ENCODE measurements around the gene IFI27.

IFI27 gene

DNA sequence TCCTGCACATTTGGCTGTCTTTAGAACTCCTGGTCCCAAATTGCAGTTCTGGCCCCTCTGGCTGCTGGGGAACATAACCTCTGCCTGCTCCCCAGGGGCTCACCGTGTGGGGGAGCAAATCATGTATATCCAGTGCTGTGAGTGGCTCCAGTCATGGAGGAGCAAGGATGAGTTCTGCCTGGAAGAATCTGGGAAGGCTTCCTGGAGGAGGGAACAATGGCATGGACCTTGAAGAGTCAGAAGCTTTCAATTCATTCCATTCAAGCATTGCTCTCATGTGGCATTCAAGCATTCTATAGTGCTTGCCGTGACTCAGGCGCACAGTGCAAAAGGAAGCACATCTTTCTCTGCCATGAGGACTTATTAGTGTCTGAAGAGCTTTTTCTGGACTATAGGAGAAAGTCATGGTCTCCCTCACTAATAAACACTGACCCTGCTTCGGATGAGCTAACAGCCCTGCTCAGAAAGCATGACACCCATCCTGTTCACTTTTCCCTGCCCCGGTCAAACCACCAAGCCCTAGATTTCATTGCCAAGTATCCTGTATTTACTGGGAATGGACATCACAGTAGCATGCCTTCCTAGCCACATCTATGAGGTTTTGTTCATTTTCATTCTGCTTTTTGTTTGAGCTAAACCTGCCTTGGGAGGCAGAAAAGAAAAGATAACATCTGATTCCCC is 3.5 kb downstream of the IFI27 start:
- peak overlapping the region; percentile 52 to 70 for H3K27ac ChIP-seq (ENCODE audit: low read depth in 2 of 2, low read length in 2 of 2)

DNA sequence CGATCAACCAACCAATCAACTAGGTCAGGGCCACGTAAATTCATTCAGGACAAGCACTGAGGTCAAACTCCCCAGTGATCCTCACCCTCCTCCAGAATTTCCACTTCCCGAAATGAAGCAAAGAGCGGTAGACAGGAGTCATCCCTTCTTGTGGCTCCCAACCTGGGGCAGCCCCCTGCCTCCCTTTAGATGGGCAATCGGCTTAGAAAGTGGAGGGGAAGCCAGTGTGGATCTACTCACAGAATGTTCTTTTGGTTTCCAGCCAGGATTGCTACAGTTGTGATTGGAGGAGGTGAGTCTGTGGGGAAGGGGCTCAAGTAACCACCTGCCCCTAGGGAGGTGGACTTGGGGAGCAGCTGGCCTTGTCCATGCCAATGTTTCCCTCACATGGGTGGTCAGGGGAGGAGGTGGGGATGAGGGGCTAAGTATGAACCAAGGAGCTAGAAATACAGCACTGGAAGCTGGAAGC is 4.1 kb downstream of the IFI27 start:
- peak overlapping the region; percentile 32 to 52 for H3K27ac ChIP-seq (ENCODE audit: low read depth in 2 of 2, low read length in 2 of 2)
- peaks cover 23 to 40% of the 10 kb centered on the region in 2 donors for H3K4me1 ChIP-seq (ENCODE audit: control insufficient read depth in 2 of 2, insufficient read depth in 2 of 2, low read length in 2 of 2)
- H3K27me3 ChIP-seq (ENCODE audit: control insufficient read depth in 2 of 2, insufficient read depth in 2 of 2, low read length in 2 of 2), result no peaks in the 10 kb centered on the region
- no peaks in the 10 kb centered on the region for H3K36me3 ChIP-seq (ENCODE audit: control insufficient read depth in 2 of 2, insufficient read depth in 2 of 2, low read length in 2 of 2)
- peak overlapping the region in 1 of 2 donors; percentile 8 for H3K9ac ChIP-seq (ENCODE audit: low read depth in 1 of 2, low read length in 2 of 2)
- H3K9me3 ChIP-seq (ENCODE audit: control insufficient read depth in 2 of 2, low read length in 2 of 2), result peaks cover 2 to 5% of the 10 kb centered on the region in 2 donors
- H3K4me3 ChIP-seq (ENCODE audit: low read length in 2 of 2), result no peak overlapping the region

More for the DNA sequence above, 3.5 kb downstream of the IFI27 start:
- no peaks in the 10 kb centered on the region for H3K27me3 ChIP-seq (ENCODE audit: control insufficient read depth in 2 of 2, insufficient read depth in 2 of 2, low read length in 2 of 2)
- peak overlapping the region in 1 of 2 donors; percentile 3 for H3K4me3 ChIP-seq (ENCODE audit: low read length in 2 of 2)
- H3K36me3 ChIP-seq (ENCODE audit: control insufficient read depth in 2 of 2, insufficient read depth in 2 of 2, low read length in 2 of 2), result no peaks in the 10 kb centered on the region
- no peaks in the 10 kb centered on the region for H3K9me3 ChIP-seq (ENCODE audit: control insufficient read depth in 2 of 2, low read length in 2 of 2)
- peak overlapping the region in 1 of 2 donors; percentile 31 for H3K9ac ChIP-seq (ENCODE audit: low read depth in 1 of 2, low read length in 2 of 2)
- H3K4me1 ChIP-seq (ENCODE audit: control insufficient read depth in 2 of 2, insufficient read depth in 2 of 2, low read length in 2 of 2), result peaks cover 23 to 42% of the 10 kb centered on the region in 2 donors

DNA sequence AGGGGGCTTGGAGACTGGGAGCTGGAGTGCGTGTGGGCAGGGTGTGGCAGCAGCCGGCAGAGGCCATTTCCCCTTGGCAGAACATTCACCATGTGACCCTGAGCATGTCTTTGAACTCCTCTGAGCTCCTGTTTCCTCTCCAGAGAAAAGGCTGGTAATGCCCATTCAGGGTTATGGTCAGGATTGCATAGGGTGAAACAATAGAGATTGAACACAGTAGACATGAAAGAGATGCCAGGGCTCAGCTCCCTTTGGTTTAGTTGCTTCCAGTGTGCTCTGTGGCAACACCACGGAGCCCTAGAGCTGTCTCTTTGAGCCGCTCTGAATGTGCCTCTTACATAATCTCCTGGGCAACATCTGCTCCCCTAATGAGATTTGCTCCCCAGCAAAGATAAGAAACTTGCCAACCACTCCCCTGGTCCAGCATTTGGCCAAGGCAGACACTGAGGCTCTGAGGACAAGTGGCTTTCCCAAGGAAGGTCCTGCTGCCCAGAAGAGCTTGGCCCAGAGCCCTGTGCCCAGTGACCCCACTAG is 4.6 kb downstream of the IFI27 start:
- H3K27ac ChIP-seq (ENCODE audit: low read depth in 2 of 2, low read length in 2 of 2), result peak overlapping the region; percentile 32 to 38
- peaks cover 23 to 35% of the 10 kb centered on the region in 2 donors for H3K4me1 ChIP-seq (ENCODE audit: control insufficient read depth in 2 of 2, insufficient read depth in 2 of 2, low read length in 2 of 2)
- H3K4me3 ChIP-seq (ENCODE audit: low read length in 2 of 2), result no peak overlapping the region
- H3K27me3 ChIP-seq (ENCODE audit: control insufficient read depth in 2 of 2, insufficient read depth in 2 of 2, low read length in 2 of 2), result no peaks in the 10 kb centered on the region
- H3K9ac ChIP-seq (ENCODE audit: low read depth in 1 of 2, low read length in 2 of 2), result peak overlapping the region in 1 of 2 donors; percentile 8
- H3K9me3 ChIP-seq (ENCODE audit: control insufficient read depth in 2 of 2, low read length in 2 of 2), result peaks cover 2 to 5% of the 10 kb centered on the region in 2 donors
- no peaks in the 10 kb centered on the region for H3K36me3 ChIP-seq (ENCODE audit: control insufficient read depth in 2 of 2, insufficient read depth in 2 of 2, low read length in 2 of 2)

DNA sequence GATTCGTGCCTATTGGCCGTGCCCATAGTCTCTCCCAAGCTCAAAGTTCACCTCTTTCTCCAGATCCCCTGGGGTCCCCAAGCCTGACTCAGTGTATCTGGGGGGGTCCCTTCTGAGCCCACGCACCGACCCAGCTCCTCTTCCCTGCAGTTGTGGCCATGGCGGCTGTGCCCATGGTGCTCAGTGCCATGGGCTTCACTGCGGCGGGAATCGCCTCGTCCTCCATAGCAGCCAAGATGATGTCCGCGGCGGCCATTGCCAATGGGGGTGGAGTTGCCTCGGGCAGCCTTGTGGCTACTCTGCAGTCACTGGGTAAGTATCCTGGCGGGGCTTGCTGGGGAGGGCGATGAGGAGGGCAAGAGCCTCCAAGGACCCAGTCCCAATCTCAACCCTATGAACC is 5.1 kb downstream of the IFI27 start:
- no peaks in the 10 kb centered on the region for H3K36me3 ChIP-seq (ENCODE audit: control insufficient read depth in 2 of 2, insufficient read depth in 2 of 2, low read length in 2 of 2)
- H3K9ac ChIP-seq (ENCODE audit: low read depth in 1 of 2, low read length in 2 of 2), result no peak overlapping the region
- H3K27ac ChIP-seq (ENCODE audit: low read depth in 2 of 2, low read length in 2 of 2), result peak overlapping the region in 1 of 2 donors; percentile 38
- H3K4me3 ChIP-seq (ENCODE audit: low read length in 2 of 2), result no peak overlapping the region
- no peaks in the 10 kb centered on the region for H3K27me3 ChIP-seq (ENCODE audit: control insufficient read depth in 2 of 2, insufficient read depth in 2 of 2, low read length in 2 of 2)
- peaks cover 23 to 34% of the 10 kb centered on the region in 2 donors for H3K4me1 ChIP-seq (ENCODE audit: control insufficient read depth in 2 of 2, insufficient read depth in 2 of 2, low read length in 2 of 2)
- peaks cover 4 to 5% of the 10 kb centered on the region in 2 donors for H3K9me3 ChIP-seq (ENCODE audit: control insufficient read depth in 2 of 2, low read length in 2 of 2)

DNA sequence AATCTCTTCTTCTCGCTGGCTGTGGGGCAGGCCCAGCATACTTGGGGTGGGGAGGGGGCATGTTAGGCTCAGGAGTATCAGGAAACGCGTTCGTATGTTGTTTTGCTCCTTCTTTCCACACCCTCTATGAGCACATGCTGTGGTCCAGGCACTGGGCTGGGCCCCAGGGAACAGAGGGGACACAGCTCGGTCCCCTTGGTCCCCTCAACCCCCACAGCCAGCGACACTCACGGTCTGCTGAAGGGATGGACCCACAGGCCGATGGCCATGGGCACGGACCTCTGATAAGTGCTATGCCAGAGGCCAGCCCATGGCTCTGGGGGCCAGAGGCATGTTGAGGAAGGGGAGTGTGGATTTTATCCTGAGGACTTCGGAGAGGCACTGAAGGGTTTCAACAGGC is 6.2 kb downstream of the IFI27 start:
- H3K9me3 ChIP-seq (ENCODE audit: control insufficient read depth in 2 of 2, low read length in 2 of 2), result peaks cover 4 to 5% of the 10 kb centered on the region in 2 donors
- no peak overlapping the region for H3K27ac ChIP-seq (ENCODE audit: low read depth in 2 of 2, low read length in 2 of 2)
- H3K4me1 ChIP-seq (ENCODE audit: control insufficient read depth in 2 of 2, insufficient read depth in 2 of 2, low read length in 2 of 2), result peaks cover 23 to 34% of the 10 kb centered on the region in 2 donors
- no peak overlapping the region for H3K9ac ChIP-seq (ENCODE audit: low read depth in 1 of 2, low read length in 2 of 2)
- H3K4me3 ChIP-seq (ENCODE audit: low read length in 2 of 2), result no peak overlapping the region
- no peaks in the 10 kb centered on the region for H3K27me3 ChIP-seq (ENCODE audit: control insufficient read depth in 2 of 2, insufficient read depth in 2 of 2, low read length in 2 of 2)
- H3K36me3 ChIP-seq (ENCODE audit: control insufficient read depth in 2 of 2, insufficient read depth in 2 of 2, low read length in 2 of 2), result no peaks in the 10 kb centered on the region

DNA sequence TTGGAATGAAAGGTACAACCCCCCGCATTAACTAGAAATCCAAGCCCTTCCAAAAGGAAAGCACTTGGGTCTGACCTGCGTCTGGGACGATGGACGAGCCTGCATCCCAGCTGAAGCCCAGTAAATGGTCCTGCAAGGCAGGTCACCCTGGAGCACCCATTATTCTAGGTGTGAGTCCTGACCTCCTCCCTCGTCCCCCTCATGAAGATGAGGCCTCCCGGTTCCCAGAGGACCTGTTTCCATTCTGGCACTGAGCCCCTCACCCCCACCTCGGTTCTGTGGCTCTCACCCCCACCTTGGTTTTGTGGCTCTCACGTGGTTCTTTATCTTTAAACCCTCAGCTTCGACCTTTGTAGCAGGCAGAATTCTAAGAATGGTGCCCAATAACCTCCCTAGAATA is 7.3 kb downstream of the IFI27 start:
- peaks cover 4 to 5% of the 10 kb centered on the region in 2 donors for H3K9me3 ChIP-seq (ENCODE audit: control insufficient read depth in 2 of 2, low read length in 2 of 2)
- H3K4me1 ChIP-seq (ENCODE audit: control insufficient read depth in 2 of 2, insufficient read depth in 2 of 2, low read length in 2 of 2), result peaks cover 18 to 26% of the 10 kb centered on the region in 2 donors
- no peaks in the 10 kb centered on the region for H3K36me3 ChIP-seq (ENCODE audit: control insufficient read depth in 2 of 2, insufficient read depth in 2 of 2, low read length in 2 of 2)
- no peak overlapping the region for H3K9ac ChIP-seq (ENCODE audit: low read depth in 1 of 2, low read length in 2 of 2)
- no peak overlapping the region for H3K4me3 ChIP-seq (ENCODE audit: low read length in 2 of 2)
- no peak overlapping the region for H3K27ac ChIP-seq (ENCODE audit: low read depth in 2 of 2, low read length in 2 of 2)
- no peaks in the 10 kb centered on the region for H3K27me3 ChIP-seq (ENCODE audit: control insufficient read depth in 2 of 2, insufficient read depth in 2 of 2, low read length in 2 of 2)

DNA sequence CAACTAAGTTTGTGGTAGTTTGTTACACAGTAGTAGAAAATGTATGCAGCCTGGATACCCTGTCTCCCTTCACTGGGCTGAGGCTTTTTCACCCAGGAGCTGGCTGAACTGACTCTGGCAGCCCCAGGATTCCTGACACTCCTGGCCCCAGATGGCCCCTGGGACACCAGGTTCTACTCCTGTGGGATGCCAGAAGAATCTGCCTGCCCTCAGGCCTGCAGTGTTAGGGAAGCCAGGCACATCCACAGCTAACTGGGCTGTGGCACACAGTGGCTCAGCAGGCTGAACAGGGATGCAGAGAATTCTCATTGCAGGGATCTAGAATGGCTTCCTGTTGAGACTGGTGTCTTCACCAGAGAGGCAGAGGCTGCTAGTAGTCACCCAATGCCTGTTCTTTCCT is 8.5 kb downstream of the IFI27 start:
- no peaks in the 10 kb centered on the region for H3K27me3 ChIP-seq (ENCODE audit: control insufficient read depth in 2 of 2, insufficient read depth in 2 of 2, low read length in 2 of 2)
- H3K9me3 ChIP-seq (ENCODE audit: control insufficient read depth in 2 of 2, low read length in 2 of 2), result peaks cover 4 to 5% of the 10 kb centered on the region in 2 donors
- H3K27ac ChIP-seq (ENCODE audit: low read depth in 2 of 2, low read length in 2 of 2), result no peak overlapping the region
- no peak overlapping the region for H3K9ac ChIP-seq (ENCODE audit: low read depth in 1 of 2, low read length in 2 of 2)
- H3K36me3 ChIP-seq (ENCODE audit: control insufficient read depth in 2 of 2, insufficient read depth in 2 of 2, low read length in 2 of 2), result no peaks in the 10 kb centered on the region
- peaks cover 13 to 14% of the 10 kb centered on the region in 2 donors for H3K4me1 ChIP-seq (ENCODE audit: control insufficient read depth in 2 of 2, insufficient read depth in 2 of 2, low read length in 2 of 2)
- H3K4me3 ChIP-seq (ENCODE audit: low read length in 2 of 2), result no peak overlapping the region

DNA sequence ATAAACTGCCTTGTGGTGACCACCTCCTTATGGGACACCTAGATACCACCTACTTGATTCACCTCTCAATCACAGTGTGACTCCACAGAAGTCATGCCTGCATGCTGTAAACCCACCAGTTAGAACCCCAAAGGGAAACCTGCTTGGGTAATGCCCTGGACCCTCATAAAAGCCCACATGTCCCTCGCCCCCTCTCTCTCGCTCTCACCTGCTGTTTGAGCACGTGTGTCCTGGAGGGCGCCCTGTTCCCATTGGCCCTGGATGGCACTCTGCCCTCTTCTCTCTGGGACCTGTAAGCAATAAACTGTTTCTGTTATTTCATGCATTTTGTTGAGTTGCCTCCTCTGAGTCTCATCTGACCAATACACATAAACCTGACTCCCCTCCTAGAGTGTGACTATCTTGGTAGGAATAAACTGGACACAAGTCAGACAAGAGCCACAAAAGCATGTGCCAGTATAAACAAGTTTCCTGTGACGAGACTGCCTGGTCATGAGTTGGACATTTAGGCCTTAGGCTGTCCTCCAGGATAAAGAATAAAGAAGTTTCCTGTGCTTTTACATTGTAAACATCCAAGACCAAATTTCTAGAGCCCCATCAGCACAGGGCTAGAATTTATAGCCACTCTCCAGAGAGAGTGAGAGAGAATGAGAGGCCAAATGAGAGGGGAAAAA is 10.3 kb downstream of the IFI27 start:
- Histone ChIP-seq H3K9me3 (ENCODE audit: control insufficient read depth in 2 of 2, low read length in 2 of 2) (peaks cover 4 to 5% of the 10 kb centered on the region in 2 donors), H3K36me3 (ENCODE audit: control insufficient read depth in 2 of 2, insufficient read depth in 2 of 2, low read length in 2 of 2) (no peaks in the 10 kb centered on the region), H3K9ac (ENCODE audit: low read depth in 1 of 2, low read length in 2 of 2) (no peak overlapping the region), H3K27me3 (ENCODE audit: control insufficient read depth in 2 of 2, insufficient read depth in 2 of 2, low read length in 2 of 2) (no peaks in the 10 kb centered on the region), H3K4me3 (ENCODE audit: low read length in 2 of 2) (no peak overlapping the region), H3K27ac (ENCODE audit: low read depth in 2 of 2, low read length in 2 of 2) (no peak overlapping the region), H3K4me1 (ENCODE audit: control insufficient read depth in 2 of 2, insufficient read depth in 2 of 2, low read length in 2 of 2) (no peaks in the 10 kb centered on the region)

DNA sequence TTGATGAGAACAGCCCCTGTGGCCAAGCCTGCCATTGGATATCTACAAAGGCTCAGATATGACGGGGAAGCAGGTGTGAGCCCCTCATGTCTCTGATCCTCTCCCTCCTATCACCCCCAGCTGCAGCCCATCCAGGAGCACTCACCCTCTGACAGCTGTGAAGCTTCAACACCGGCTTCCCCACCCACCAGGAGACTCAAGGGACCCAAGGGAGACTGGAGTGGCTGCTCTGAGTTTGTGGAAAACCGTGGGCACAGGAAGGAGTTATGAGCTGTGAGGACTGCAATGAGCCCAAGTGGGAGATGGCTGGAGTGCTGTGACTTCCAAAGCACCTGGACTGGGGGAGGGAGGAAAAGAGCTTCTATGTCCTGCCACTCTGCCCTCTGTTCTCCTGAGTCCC is 10.9 kb downstream of the IFI27 start:
- Histone ChIP-seq H3K4me3 (ENCODE audit: low read length in 2 of 2) (no peak overlapping the region), H3K9me3 (ENCODE audit: control insufficient read depth in 2 of 2, low read length in 2 of 2) (peaks cover 4 to 5% of the 10 kb centered on the region in 2 donors), H3K27ac (ENCODE audit: low read depth in 2 of 2, low read length in 2 of 2) (no peak overlapping the region), H3K9ac (ENCODE audit: low read depth in 1 of 2, low read length in 2 of 2) (no peak overlapping the region), H3K4me1 (ENCODE audit: control insufficient read depth in 2 of 2, insufficient read depth in 2 of 2, low read length in 2 of 2) (no peaks in the 10 kb centered on the region), H3K36me3 (ENCODE audit: control insufficient read depth in 2 of 2, insufficient read depth in 2 of 2, low read length in 2 of 2) (no peaks in the 10 kb centered on the region), H3K27me3 (ENCODE audit: control insufficient read depth in 2 of 2, insufficient read depth in 2 of 2, low read length in 2 of 2) (no peaks in the 10 kb centered on the region)

DNA sequence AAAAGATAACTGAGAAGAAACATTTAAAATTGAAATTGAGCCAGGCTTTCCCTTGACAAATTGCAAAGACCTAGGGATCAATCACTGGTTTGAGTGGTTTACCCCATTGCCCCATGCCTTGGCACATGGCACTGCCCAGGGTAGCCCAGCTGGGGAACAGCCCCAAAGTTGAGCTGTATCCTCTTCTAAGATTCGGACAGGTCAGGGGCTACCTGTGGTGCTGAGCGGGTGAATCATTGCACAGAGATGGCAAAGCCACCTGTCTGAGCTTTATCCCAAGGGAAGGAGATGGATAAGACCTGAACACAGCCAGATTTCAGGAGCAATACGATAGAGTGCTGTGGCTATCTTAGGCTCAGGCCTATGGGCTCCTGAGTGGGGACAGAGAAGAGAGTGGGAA is 11.9 kb downstream of the IFI27 start:
- Histone ChIP-seq H3K4me3 (ENCODE audit: low read length in 2 of 2) (no peak overlapping the region), H3K27me3 (ENCODE audit: control insufficient read depth in 2 of 2, insufficient read depth in 2 of 2, low read length in 2 of 2) (no peaks in the 10 kb centered on the region), H3K27ac (ENCODE audit: low read depth in 2 of 2, low read length in 2 of 2) (no peak overlapping the region), H3K4me1 (ENCODE audit: control insufficient read depth in 2 of 2, insufficient read depth in 2 of 2, low read length in 2 of 2) (no peaks in the 10 kb centered on the region), H3K36me3 (ENCODE audit: control insufficient read depth in 2 of 2, insufficient read depth in 2 of 2, low read length in 2 of 2) (peaks cover 0 to 3% of the 10 kb centered on the region in 2 donors), H3K9me3 (ENCODE audit: control insufficient read depth in 2 of 2, low read length in 2 of 2) (peaks cover 4 to 5% of the 10 kb centered on the region in 2 donors), H3K9ac (ENCODE audit: low read depth in 1 of 2, low read length in 2 of 2) (no peak overlapping the region)

Data from mucosa of rectum (tissue), 2 donors.